Activated CD4-positive, alpha-beta T cell treated with anti-CD3 and anti-CD28 coated beads, Interleukin-2, amount 10 ng/mL, durations not matched to agents 24 days and 14 days (primary cell): ENCODE data around the gene DEFB116. TPM values are rescaled to one million over a fixed set of nuclear protein-coding genes. Genes with fewer than 3 reads are reported as not detected.
"Not testable (repeated sequence)": the region's sequence is repeated elsewhere in the genome, so short reads cannot be mapped to it uniquely, and the experiment has no call there.

Experiments
- DNase-seq: peaks from one replicate; pipeline ENCODE4 v3.0.0; 2022
- H3K27ac Mint-ChIP-seq: one replicate; pipeline ENCODE4 v1.8.0; 2022; ENCODE audit warnings: mild to moderate bottlenecking, mixed read lengths
- H3K27me3 Mint-ChIP-seq: one replicate; pipeline ENCODE4 v1.8.0; 2022; ENCODE audit warnings: mixed read lengths
- H3K36me3 Mint-ChIP-seq: one replicate; pipeline ENCODE4 v1.8.0; 2022; ENCODE audit warnings: low read depth, mild to moderate bottlenecking, mixed read lengths
- H3K4me1 Mint-ChIP-seq: one replicate; pipeline ENCODE4 v1.8.0; 2021; ENCODE audit warnings: mixed read lengths
- H3K4me3 Mint-ChIP-seq: one replicate; pipeline ENCODE4 v1.8.0; 2022; ENCODE audit warnings: mild to moderate bottlenecking, moderate library complexity, mixed read lengths
- H3K9me3 Mint-ChIP-seq: one replicate; pipeline ENCODE4 v1.8.0; 2021; ENCODE audit warnings: mixed read lengths
- intact Hi-C: fragments of 100-400 bp; cut with micrococcal nuclease; formaldehyde crosslinking; loops from one replicate; pipeline ENCODE4 v1.15.1; 2023
- total RNA-seq: library from RNA; stranded (reverse); gene quantifications from 2 replicates; pipeline ENCODE4 v1.2.3, GENCODE V29; 2022

DEFB116 gene
- total RNA-seq, result not detected in 2 replicates

- intact Hi-C loops, result no loop called here
- Mint-ChIP-seq H3K9me3 (no peaks in the 10 kb centered on the region), H3K27me3 (no peaks in the 10 kb centered on the region), H3K4me3 (no peak within 1 kb of the TSS), H3K4me1 (no peaks in the 10 kb centered on the region), H3K36me3 (no peaks in the 10 kb centered on the region), H3K27ac (no peak within 1 kb of the TSS)
- DNase-seq, result no peak
These were observed at the start of gene DEFB116 for GRCh38 chr20:31308535-31309162. Gene DEFB116 (minus strand): TSS chr20:31308585. CDS start chr20:31308585, 0 bp downstream.

GRCh38 chr20:31355981-31356380 lies 47.6 kb upstream of the DEFB116 start:
- DNase-seq, result no peak
- H3K27ac Mint-ChIP-seq, result no peak overlapping the region
- H3K4me3 Mint-ChIP-seq, result no peak overlapping the region
- no peaks in the 10 kb centered on the region for H3K4me1 Mint-ChIP-seq
- intact Hi-C loops, result no loop called here
- no peaks in the 10 kb centered on the region for H3K36me3 Mint-ChIP-seq
- H3K9me3 Mint-ChIP-seq, result no peaks in the 10 kb centered on the region
- H3K27me3 Mint-ChIP-seq, result no peaks in the 10 kb centered on the region

GRCh38 chr20:31341470-31341869 lies 33.1 kb upstream of the DEFB116 start:
- Mint-ChIP-seq H3K36me3 (no peaks in the 10 kb centered on the region), H3K9me3 (no peaks in the 10 kb centered on the region), H3K4me1 (no peaks in the 10 kb centered on the region), H3K27me3 (no peaks in the 10 kb centered on the region), H3K27ac (no peak overlapping the region), H3K4me3 (no peak overlapping the region)
- intact Hi-C loops, result no loop called here
- DNase-seq, result no peak

GRCh38 chr20:31330893-31331292 lies 22.5 kb upstream of the DEFB116 start:
- Mint-ChIP-seq H3K27me3 (no peaks in the 10 kb centered on the region), H3K36me3 (no peaks in the 10 kb centered on the region), H3K27ac (no peak overlapping the region), H3K4me3 (no peak overlapping the region), H3K9me3 (peaks cover 5% of the 10 kb centered on the region), H3K4me1 (no peaks in the 10 kb centered on the region)
- no peak for DNase-seq
- intact Hi-C loops, result no loop called here

- Mint-ChIP-seq H3K27me3 (no peaks in the 10 kb centered on the region), H3K9me3 (peaks cover 12% of the 10 kb centered on the region), H3K36me3 (no peaks in the 10 kb centered on the region)
These were observed 14.1 kb upstream of the DEFB116 start for GRCh38 chr20:31322504-31322903.

GRCh38 chr20:31284964-31285363 lies 23.4 kb downstream of the DEFB116 start:
- DNase-seq, H3K4me1 Mint-ChIP-seq, H3K27ac Mint-ChIP-seq, H3K27me3 Mint-ChIP-seq, intact Hi-C loops, H3K36me3 Mint-ChIP-seq, H3K4me3 Mint-ChIP-seq: not testable (repeated sequence)
- H3K9me3 Mint-ChIP-seq, result peaks cover 33% of the 10 kb centered on the region

More at GRCh38 chr20:31322504-31322903, 14.1 kb upstream of the DEFB116 start:
- H3K4me3 Mint-ChIP-seq, result no peak overlapping the region
- intact Hi-C loops, result no loop called here
- DNase-seq, result no peak
- H3K27ac Mint-ChIP-seq, result no peak overlapping the region
- no peaks in the 10 kb centered on the region for H3K4me1 Mint-ChIP-seq

- Mint-ChIP-seq H3K36me3 (no peaks in the 10 kb centered on the region), H3K27ac (no peak overlapping the region), H3K27me3 (no peaks in the 10 kb centered on the region), H3K4me3 (no peak overlapping the region), H3K4me1 (no peaks in the 10 kb centered on the region), H3K9me3 (peaks cover 26% of the 10 kb centered on the region)
- intact Hi-C loops, result no loop called here
- DNase-seq, result no peak
These were observed 30.2 kb downstream of the DEFB116 start for GRCh38 chr20:31278178-31278577.

- no peak overlapping the region for H3K4me3 Mint-ChIP-seq
- no peak overlapping the region for H3K27ac Mint-ChIP-seq
- no peaks in the 10 kb centered on the region for H3K36me3 Mint-ChIP-seq
- no peak for DNase-seq
- H3K4me1 Mint-ChIP-seq, result no peaks in the 10 kb centered on the region
- intact Hi-C loops, result no loop called here
- peaks cover 20% of the 10 kb centered on the region for H3K9me3 Mint-ChIP-seq
- no peaks in the 10 kb centered on the region for H3K27me3 Mint-ChIP-seq
These were observed 33.9 kb downstream of the DEFB116 start for GRCh38 chr20:31274441-31274840.

GRCh38 chr20:31260326-31260932 lies 48.0 kb downstream of the DEFB116 start:
- Mint-ChIP-seq H3K4me1 (no peaks in the 10 kb centered on the region), H3K36me3 (no peaks in the 10 kb centered on the region), H3K27ac (no peak overlapping the region), H3K27me3 (no peaks in the 10 kb centered on the region), H3K9me3 (peaks cover 7% of the 10 kb centered on the region), H3K4me3 (no peak overlapping the region)
- intact Hi-C loops, result no loop called here
- DNase-seq, result no peak

- H3K27ac Mint-ChIP-seq, result no peak within 1 kb of the TSS
- no peak within 1 kb of the TSS for H3K4me3 Mint-ChIP-seq
- intact Hi-C loops, result no loop called here
- DNase-seq, result no peak
- H3K27me3 Mint-ChIP-seq, result no peaks in the 10 kb centered on the region
- H3K36me3 Mint-ChIP-seq, result no peaks in the 10 kb centered on the region
- peaks cover 10% of the 10 kb centered on the region for H3K9me3 Mint-ChIP-seq
- no peaks in the 10 kb centered on the region for H3K4me1 Mint-ChIP-seq
These were observed 51.0 kb downstream of the DEFB116 start, which contains the start of gene DEFB115 for GRCh38 chr20:31257364-31257763. Gene DEFB115 (plus strand): TSS chr20:31257664. CDS start chr20:31257664, 0 bp downstream.

- no peaks in the 10 kb centered on the region for H3K36me3 Mint-ChIP-seq
- no peaks in the 10 kb centered on the region for H3K27me3 Mint-ChIP-seq
- H3K4me1 Mint-ChIP-seq, result no peaks in the 10 kb centered on the region
- no peak for DNase-seq
- H3K27ac Mint-ChIP-seq, result no peak overlapping the region
- H3K9me3 Mint-ChIP-seq, result peaks cover 10% of the 10 kb centered on the region
- intact Hi-C loops, result no loop called here
- H3K4me3 Mint-ChIP-seq, result no peak overlapping the region
These were observed 51.4 kb downstream of the DEFB116 start for GRCh38 chr20:31256959-31257358.

Other genes with a start within 250 kb of the DEFB116 start
- gene DEFB115, start 50.9 kb downstream of the DEFB116 start, total RNA-seq, result not detected in 2 replicates
- gene DEFB118, start 60.0 kb upstream of the DEFB116 start, total RNA-seq, result not detected in 2 replicates
- not detected in 2 replicates for gene DEFB119, start 82.0 kb upstream of the DEFB116 start, total RNA-seq
- gene DEFB121, start 97.6 kb upstream of the DEFB116 start, total RNA-seq, result not detected in 2 replicates
- gene DEFB123, start 132.0 kb upstream of the DEFB116 start, total RNA-seq, result not detected in 2 replicates
- gene DEFB124, start 166.5 kb upstream of the DEFB116 start, total RNA-seq, result not detected in 2 replicates
- not detected in 2 replicates for gene REM1, start 166.7 kb upstream of the DEFB116 start, total RNA-seq
- gene HM13, start 205.9 kb upstream of the DEFB116 start, total RNA-seq, result 181 and 193 TPM in 2 replicates